ENCODE data around the gene MTHFR. TPM values are rescaled to one million over a fixed set of nuclear protein-coding genes. Genes with fewer than 3 reads are reported as not detected.

The MTHFR gene
- total and polyA plus RNA-seq, 2 donors from 2014 or later, result 10.6 to 65.5 TPM

DNA sequence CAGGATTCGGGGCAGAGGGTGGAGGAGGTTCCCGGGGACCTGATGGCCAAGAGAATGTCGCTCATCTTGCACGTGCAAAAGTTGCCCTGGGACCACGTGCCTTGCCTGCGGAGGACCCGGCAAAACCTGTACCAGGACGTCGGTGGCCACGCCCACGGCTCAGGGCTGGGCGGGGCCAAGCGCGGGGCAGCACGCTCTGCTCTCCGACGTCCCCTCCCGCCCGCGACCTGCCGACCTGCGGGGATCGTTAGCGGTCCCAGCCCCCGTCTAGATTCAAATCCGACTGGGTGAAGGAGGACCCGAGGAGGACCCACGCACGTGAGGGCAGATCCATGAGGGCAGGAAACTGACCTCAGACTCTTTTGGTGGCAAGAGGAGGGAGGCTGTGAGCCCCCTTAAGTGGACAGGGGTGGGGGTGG lies 43.8 kb downstream of the MTHFR start, which contains the start of gene C1orf167:
Gene C1orf167 (plus strand): TSS at position 206 of the 419 bp plus-strand sequence. CDS start 2,208 bp downstream, outside the sequence.
- H3K4me3 ChIP-seq (ENCODE audit: low read length in 3 of 3), result no peak within 1 kb of the TSS
- H3K9ac ChIP-seq (ENCODE audit: low read length in 3 of 3), result no peak within 1 kb of the TSS
- TF ChIP-seq, protein P1, sequence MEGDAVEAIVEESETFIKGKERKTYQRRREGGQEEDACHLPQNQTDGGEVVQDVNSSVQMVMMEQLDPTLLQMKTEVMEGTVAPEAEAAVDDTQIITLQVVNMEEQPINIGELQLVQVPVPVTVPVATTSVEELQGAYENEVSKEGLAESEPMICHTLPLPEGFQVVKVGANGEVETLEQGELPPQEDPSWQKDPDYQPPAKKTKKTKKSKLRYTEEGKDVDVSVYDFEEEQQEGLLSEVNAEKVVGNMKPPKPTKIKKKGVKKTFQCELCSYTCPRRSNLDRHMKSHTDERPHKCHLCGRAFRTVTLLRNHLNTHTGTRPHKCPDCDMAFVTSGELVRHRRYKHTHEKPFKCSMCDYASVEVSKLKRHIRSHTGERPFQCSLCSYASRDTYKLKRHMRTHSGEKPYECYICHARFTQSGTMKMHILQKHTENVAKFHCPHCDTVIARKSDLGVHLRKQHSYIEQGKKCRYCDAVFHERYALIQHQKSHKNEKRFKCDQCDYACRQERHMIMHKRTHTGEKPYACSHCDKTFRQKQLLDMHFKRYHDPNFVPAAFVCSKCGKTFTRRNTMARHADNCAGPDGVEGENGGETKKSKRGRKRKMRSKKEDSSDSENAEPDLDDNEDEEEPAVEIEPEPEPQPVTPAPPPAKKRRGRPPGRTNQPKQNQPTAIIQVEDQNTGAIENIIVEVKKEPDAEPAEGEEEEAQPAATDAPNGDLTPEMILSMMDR (IDR thresholded peaks at IDR 0.05; ENCODE audit: borderline replicate concordance, extremely low read depth, insufficient read depth), result no peak
- H3K4me1 ChIP-seq (ENCODE audit: control insufficient read depth in 2 of 3, insufficient read depth in 2 of 3, low read depth in 1 of 3, low read length in 3 of 3), result peaks cover 0 to 3% (median 0%) of the 10 kb centered on the region in 3 donors
- H3K27ac ChIP-seq (ENCODE audit: low read depth in 2 of 2, low read length in 2 of 2), result no peak within 1 kb of the TSS
- H3K9me3 ChIP-seq (ENCODE audit: control insufficient read depth in 2 of 3, insufficient read depth in 1 of 3, low read length in 3 of 3), result no peaks in the 10 kb centered on the region
- no peaks in the 10 kb centered on the region for H3K27me3 ChIP-seq (ENCODE audit: control insufficient read depth, insufficient read depth, low read length)
- intact Hi-C loops (cut with DNase I), result no loop called here
- FAIRE-seq (no peak), DNase-seq (peak in 4 of 5 donors; percentile 31 to 67 (median 45))
- no peaks in the 10 kb centered on the region for H3K36me3 ChIP-seq (ENCODE audit: control insufficient read depth in 2 of 3, insufficient read depth in 3 of 3, low read length in 3 of 3)

DNA sequence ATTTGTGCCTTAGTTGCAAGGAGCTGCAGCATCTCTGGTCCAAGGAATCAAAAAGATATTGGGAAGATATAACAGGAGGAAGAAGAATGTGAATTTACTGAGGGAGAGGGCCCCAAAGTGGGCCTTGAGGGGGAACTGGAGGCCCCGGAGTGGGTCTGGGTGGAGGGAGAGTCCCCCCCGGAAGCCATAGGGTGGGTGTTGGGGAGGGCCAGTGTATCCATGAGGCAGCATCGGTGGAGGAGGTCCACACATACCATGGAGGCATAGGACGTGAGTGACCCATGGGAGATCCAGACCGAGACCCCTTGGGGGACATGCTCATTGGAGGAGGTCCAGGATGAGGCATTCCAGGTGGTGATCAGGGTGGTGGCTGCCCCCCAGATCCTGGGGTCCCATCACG lies 44.5 kb downstream of the MTHFR start:
- H3K27me3 ChIP-seq (ENCODE audit: control insufficient read depth, insufficient read depth, low read length), result no peaks in the 10 kb centered on the region
- H3K9ac ChIP-seq (ENCODE audit: low read length in 3 of 3), result no peak overlapping the region
- intact Hi-C loops (cut with DNase I), result no loop called here
- no peak for DNase-seq
- H3K4me3 ChIP-seq (ENCODE audit: low read length in 3 of 3), result no peak overlapping the region
- no peaks in the 10 kb centered on the region for H3K36me3 ChIP-seq (ENCODE audit: control insufficient read depth in 2 of 3, insufficient read depth in 3 of 3, low read length in 3 of 3)
- FAIRE-seq, result no peak
- TF ChIP-seq, protein P1 (IDR thresholded peaks at IDR 0.05; ENCODE audit: borderline replicate concordance, extremely low read depth, insufficient read depth), result no peak
- H3K9me3 ChIP-seq (ENCODE audit: control insufficient read depth in 2 of 3, insufficient read depth in 1 of 3, low read length in 3 of 3), result no peaks in the 10 kb centered on the region
- H3K4me1 ChIP-seq (ENCODE audit: control insufficient read depth in 2 of 3, insufficient read depth in 2 of 3, low read depth in 1 of 3, low read length in 3 of 3), result peaks cover 0 to 3% (median 0%) of the 10 kb centered on the region in 3 donors
- no peak overlapping the region for H3K27ac ChIP-seq (ENCODE audit: low read depth in 2 of 2, low read length in 2 of 2)

DNA sequence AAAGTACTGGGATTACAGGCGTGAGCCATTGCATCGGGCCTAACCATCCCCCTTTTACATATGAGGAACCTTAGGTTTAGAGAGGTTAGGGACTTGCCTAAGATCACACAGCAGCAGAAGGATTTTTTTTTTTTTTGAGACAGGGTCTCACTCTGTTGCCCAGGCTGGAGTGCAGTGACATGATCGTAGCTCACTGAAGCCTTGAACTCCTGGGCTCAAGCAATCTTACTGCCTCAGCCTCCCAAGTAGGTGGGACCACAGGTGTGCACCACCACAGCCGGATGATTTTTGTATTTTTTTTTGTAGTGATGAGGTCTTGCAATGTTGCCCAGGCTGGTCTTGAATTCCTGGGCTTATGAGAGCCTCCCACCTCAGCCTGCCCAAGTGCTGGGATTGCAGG lies 46.0 kb downstream of the MTHFR start:
- intact Hi-C loops (cut with DNase I), result no loop called here
- Histone ChIP-seq H3K36me3 (ENCODE audit: control insufficient read depth in 2 of 3, insufficient read depth in 3 of 3, low read length in 3 of 3) (no peaks in the 10 kb centered on the region), H3K4me1 (ENCODE audit: control insufficient read depth in 2 of 3, insufficient read depth in 2 of 3, low read depth in 1 of 3, low read length in 3 of 3) (peaks cover 0 to 3% (median 0%) of the 10 kb centered on the region in 3 donors), H3K27ac (ENCODE audit: low read depth in 2 of 2, low read length in 2 of 2) (no peak overlapping the region), H3K9ac (ENCODE audit: low read length in 3 of 3) (no peak overlapping the region), H3K9me3 (ENCODE audit: control insufficient read depth in 2 of 3, insufficient read depth in 1 of 3, low read length in 3 of 3) (no peaks in the 10 kb centered on the region), H3K4me3 (ENCODE audit: low read length in 3 of 3) (no peak overlapping the region), H3K27me3 (ENCODE audit: control insufficient read depth, insufficient read depth, low read length) (no peaks in the 10 kb centered on the region)
- DNase-seq, result no peak
- TF ChIP-seq, protein P1 (IDR thresholded peaks at IDR 0.05; ENCODE audit: borderline replicate concordance, extremely low read depth, insufficient read depth), result no peak
- FAIRE-seq, result no peak

DNA sequence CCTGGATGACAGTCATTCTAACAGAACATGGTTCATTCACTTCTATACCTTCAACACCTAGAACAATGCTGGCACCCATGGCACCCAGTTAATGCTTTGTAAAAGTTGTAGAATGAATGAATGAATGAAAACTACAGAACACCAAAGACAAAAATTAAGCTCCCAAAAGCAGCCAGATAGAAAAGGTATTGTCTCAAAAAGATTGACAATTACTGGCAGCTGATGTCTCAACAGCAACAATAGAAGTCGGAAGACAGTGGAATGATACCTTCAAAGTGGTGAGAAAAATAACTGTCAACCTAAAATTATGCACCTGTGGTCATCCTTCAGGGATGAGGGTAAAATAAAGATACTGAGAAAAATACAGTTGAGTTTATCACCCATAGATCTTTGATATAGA lies 48.7 kb downstream of the MTHFR start:
- Histone ChIP-seq H3K4me1 (ENCODE audit: control insufficient read depth in 2 of 3, insufficient read depth in 2 of 3, low read depth in 1 of 3, low read length in 3 of 3) (peaks cover 0 to 2% (median 0%) of the 10 kb centered on the region in 3 donors), H3K27me3 (ENCODE audit: control insufficient read depth, insufficient read depth, low read length) (no peaks in the 10 kb centered on the region), H3K9ac (ENCODE audit: low read length in 3 of 3) (no peak overlapping the region), H3K36me3 (ENCODE audit: control insufficient read depth in 2 of 3, insufficient read depth in 3 of 3, low read length in 3 of 3) (no peaks in the 10 kb centered on the region), H3K9me3 (ENCODE audit: control insufficient read depth in 2 of 3, insufficient read depth in 1 of 3, low read length in 3 of 3) (no peaks in the 10 kb centered on the region), H3K4me3 (ENCODE audit: low read length in 3 of 3) (no peak overlapping the region), H3K27ac (ENCODE audit: low read depth in 2 of 2, low read length in 2 of 2) (no peak overlapping the region)
- intact Hi-C loops (cut with DNase I), result no loop called here
- no peak for FAIRE-seq
- TF ChIP-seq, protein P1 (IDR thresholded peaks at IDR 0.05; ENCODE audit: borderline replicate concordance, extremely low read depth, insufficient read depth), result no peak
- DNase-seq, result no peak

Data from kidney (tissue), 14 donors.